GM13977 (cell line): Measurements from ENCODE around the gene C6orf136.
"Not testable (repeated sequence)": the region's sequence is repeated elsewhere in the genome, so short reads cannot be mapped to it uniquely, and the experiment has no call there.

ENCODE experiments used
- DNase-seq: peaks from one replicate; pipeline ENCODE4 v3.0.0; 2012; ENCODE audit warnings: low spot score
- CTCF ChIP-seq: IDR thresholded peaks from 2 replicates; pipeline ENCODE4 v1.5.1; 2012; ENCODE audit warnings: mild to moderate bottlenecking, control low read depth; ENCODE audit not compliant: insufficient read depth; ENCODE audit errors: extremely low read depth, missing control alignments
- in situ Hi-C: fragments of 300-500 bp; cut with MboI; formaldehyde crosslinking; loops from one replicate; pipeline ENCODE4 v1.12.0; 2022; ENCODE audit warnings: low sequenced_read_pairs, low pct_unique_long_range_greater_than_20kb, mixed read lengths, inconsistent platforms; ENCODE audit not compliant: unreplicated experiment

The C6orf136 gene

GRCh38 chr6:30657454-30657853 lies 10.5 kb downstream of the C6orf136 start:
- TF ChIP-seq CTCF: no peak
- no peak for DNase-seq
- in situ Hi-C loops: no loop called here

- not testable (repeated sequence) for DNase-seq
Observed at GRCh38 chr6:30657922-30658321, 11.0 kb downstream of the C6orf136 start.

GRCh38 chr6:30664994-30665767 lies 18.2 kb downstream of the C6orf136 start:
- no peak for TF ChIP-seq CTCF
- DNase-seq: no peak
- in situ Hi-C loops: no loop called here

More at GRCh38 chr6:30657922-30658321, 11.0 kb downstream of the C6orf136 start:
- in situ Hi-C loops: not testable (repeated sequence)

DNA sequence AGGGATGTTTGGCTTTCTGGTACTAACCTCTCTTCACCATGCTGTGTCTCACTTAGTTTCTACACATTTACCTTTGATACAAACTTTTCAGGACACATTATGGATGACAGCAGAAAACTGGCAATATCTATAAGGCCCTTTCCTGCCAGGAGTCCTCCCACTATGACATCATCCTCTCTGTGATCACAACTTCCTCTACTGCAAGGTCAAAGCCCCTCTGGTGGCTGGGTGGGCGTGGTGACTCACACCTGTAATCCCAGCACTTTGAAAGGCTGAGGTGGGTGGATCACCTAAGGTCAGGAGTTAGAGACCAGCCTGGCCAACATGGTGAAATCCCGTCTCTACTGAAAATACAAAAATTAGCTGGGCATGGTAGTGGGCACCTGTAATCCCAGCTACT lies 19.4 kb downstream of the C6orf136 start:
- in situ Hi-C loops, DNase-seq: not testable (repeated sequence)

- no peak for DNase-seq
- in situ Hi-C loops: no loop called here
- TF ChIP-seq CTCF: no peak
Observed at GRCh38 chr6:30670760-30671527, 24.0 kb downstream of the C6orf136 start.

GRCh38 chr6:30672445-30673253 lies 25.7 kb downstream of the C6orf136 start, which contains the start of gene DHX16:
Gene DHX16 (minus strand): TSS chr6:30673006. CDS start chr6:30672841, 165 bp downstream.
- peak; percentile 83 for TF ChIP-seq CTCF
- in situ Hi-C loops: no loop called here
- DNase-seq: peak; percentile 95

GRCh38 chr6:30676660-30677285 lies 29.8 kb downstream of the C6orf136 start:
- in situ Hi-C loops: no loop called here
- DNase-seq: no peak
- no peak for TF ChIP-seq CTCF
